Ishikawa (cell line): Measurements from ENCODE around the gene PPP1R9A.

Source experiments
- CEBPB ChIP-seq: IDR thresholded peaks from 2 replicates; pipeline ENCODE4 v1.6.1; 2012
- CREB1 ChIP-seq: IDR thresholded peaks from 2 replicates; pipeline ENCODE4 v1.6.1; 2012; ENCODE audit warnings: low read depth
- EGR1 ChIP-seq: IDR thresholded peaks from 2 replicates; pipeline ENCODE4 v1.6.1; 2012
- EP300 ChIP-seq: IDR thresholded peaks from 2 replicates; pipeline ENCODE4 v1.6.1; 2012; ENCODE audit warnings: borderline replicate concordance
- FOXM1 ChIP-seq: IDR thresholded peaks from 2 replicates; pipeline ENCODE4 v1.6.1; 2012; ENCODE audit warnings: low read depth, borderline replicate concordance
- MAX ChIP-seq: IDR thresholded peaks from 2 replicates; pipeline ENCODE4 v1.6.1; 2012
- NFIC ChIP-seq: IDR thresholded peaks from 2 replicates; pipeline ENCODE4 v1.6.1; 2012
- RAD21 ChIP-seq: IDR thresholded peaks from 2 replicates; pipeline ENCODE4 v1.6.1; 2012; ENCODE audit warnings: low read depth
- REST ChIP-seq: IDR thresholded peaks from 2 replicates; pipeline ENCODE4 v1.6.1; 2012; ENCODE audit warnings: low read depth, mild to moderate bottlenecking
- TAF1 ChIP-seq: IDR thresholded peaks from 2 replicates; pipeline ENCODE4 v1.6.1; 2012; ENCODE audit warnings: low read depth, mild to moderate bottlenecking
- TCF12 ChIP-seq: IDR thresholded peaks from 2 replicates; pipeline ENCODE4 v1.6.1; 2012; ENCODE audit warnings: low read depth
- TEAD4 ChIP-seq: IDR thresholded peaks from 2 replicates; pipeline ENCODE4 v1.6.1; 2012
- USF1 ChIP-seq: IDR thresholded peaks from 2 replicates; pipeline ENCODE4 v1.6.1; 2012
- YY1 ChIP-seq: IDR thresholded peaks from 2 replicates; pipeline ENCODE4 v1.6.1; 2012; ENCODE audit warnings: low read depth
- ZBTB7A ChIP-seq: IDR thresholded peaks from 2 replicates; pipeline ENCODE4 v1.6.1; 2012; ENCODE audit warnings: low read depth

The PPP1R9A gene

GRCh38 chr7:94907811-94908322 is 473 bp downstream of the PPP1R9A start:
- no peak for TF ChIP-seq CEBPB
- peak; percentile 40; the same call in 1 of the 2 replicates for TF ChIP-seq ZBTB7A

- TF ChIP-seq MAX (0 out of 2 replicates have a peak, but pooled peaks have one; percentile 9), TEAD4 (no peak), RAD21 (no peak), CEBPB (no peak), USF1 (no peak), TCF12 (no peak), YY1 (no peak), TAF1 (peak; percentile 39), FOXM1 (no peak), REST (no peak), ZBTB7A (0 out of 2 replicates have a peak, but pooled peaks have one; percentile 2), CREB1 (no peak), EGR1 (no peak), NFIC (0 out of 2 replicates have a peak, but pooled peaks have one; percentile 30), EP300 (no peak)
These were observed 1.2 kb downstream of the PPP1R9A start for GRCh38 chr7:94908323-94909178.

- TF ChIP-seq NFIC (no peak), EP300 (no peak), EGR1 (no peak), CREB1 (no peak), ZBTB7A (no peak), REST (no peak), TAF1 (no peak)
These were observed 1.7 kb downstream of the PPP1R9A start for GRCh38 chr7:94909179-94909466.

- no peak for TF ChIP-seq FOXM1
- peak; percentile 75 for TF ChIP-seq NFIC
- peak; percentile 25; the same call in 1 of the 2 replicates for TF ChIP-seq TEAD4
These were observed 4.7 kb downstream of the PPP1R9A start for GRCh38 chr7:94912085-94912484.

GRCh38 chr7:94913391-94913790 is 6.0 kb downstream of the PPP1R9A start:
- TF ChIP-seq TEAD4 (no peak), REST (no peak), RAD21 (no peak), MAX (no peak), EGR1 (no peak), ZBTB7A (no peak), NFIC (no peak), EP300 (no peak), FOXM1 (no peak), TAF1 (no peak), USF1 (no peak), YY1 (no peak), CEBPB (no peak), CREB1 (no peak)
